Sciatic nerve (tissue), 2 donors: ENCODE measurements around the gene PTPRM. TPM values are rescaled to one million over a fixed set of nuclear protein-coding genes. Genes with fewer than 3 reads are reported as not detected.
A peak's percentile ranks its signal among the peaks of the same experiment; 100 is the strongest.

ENCODE experiments used
- ATAC-seq: fragments of 200-7000 bp; cut with Tn5 transposase; one replicate; pipeline ENCODE4 v1.9.1; 2020; ENCODE audit warnings: mild to moderate bottlenecking, moderate library complexity
- DNase-seq: peaks from one replicate; pipeline ENCODE4 v3.0.0-alpha.2; 2020; ENCODE audit warnings: low spot score
- intact Hi-C: fragments of 100-400 bp; cut with DNase I; formaldehyde crosslinking; loops from one replicate; pipeline ENCODE4 v1.14.2; 2022
- total RNA-seq: library from RNA; stranded (reverse); fragmentation: NEBNext Ultra II Directional; extraction: Animal tissue kit (Norgen Biotek cat#: 25700); gene quantifications from one replicate; pipeline ENCODE4 v1.2.1, GENCODE V29; 2021
- donor health status: DM: no; HTN: no; CAD: no.
- donor health status: DM: no; HTN: no; CAD: no.

Gene PTPRM
- total RNA-seq, 1 donor from 2014 or later, result 66.5 TPM

DNA sequence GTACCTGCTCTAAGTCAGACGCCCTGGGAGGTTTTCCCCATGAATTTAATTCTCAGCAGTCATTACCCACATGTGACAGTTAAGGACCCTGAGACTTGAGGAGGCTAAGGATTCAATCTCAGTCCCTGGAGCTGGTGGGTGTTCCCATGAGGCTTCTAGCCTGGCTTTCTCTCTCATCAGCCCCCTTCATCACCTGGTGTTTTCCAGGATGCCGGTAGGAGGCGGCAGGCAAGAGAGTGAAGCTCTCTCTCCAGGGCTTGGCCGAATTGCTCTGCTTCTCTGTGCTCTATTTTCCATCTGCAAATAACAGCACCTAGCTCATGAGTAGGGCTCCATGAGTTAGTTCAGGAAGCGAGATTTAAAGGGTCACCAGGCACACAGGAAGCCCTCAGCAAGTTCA, 241.9 kb downstream of the PTPRM start:
- intact Hi-C loops, result loop anchor here (10.0 kb wide), 1 partner anchor 464 kb away; no protein-coding TSS in a partner anchor
- no peak for DNase-seq
- ATAC-seq, result no peak

DNA sequence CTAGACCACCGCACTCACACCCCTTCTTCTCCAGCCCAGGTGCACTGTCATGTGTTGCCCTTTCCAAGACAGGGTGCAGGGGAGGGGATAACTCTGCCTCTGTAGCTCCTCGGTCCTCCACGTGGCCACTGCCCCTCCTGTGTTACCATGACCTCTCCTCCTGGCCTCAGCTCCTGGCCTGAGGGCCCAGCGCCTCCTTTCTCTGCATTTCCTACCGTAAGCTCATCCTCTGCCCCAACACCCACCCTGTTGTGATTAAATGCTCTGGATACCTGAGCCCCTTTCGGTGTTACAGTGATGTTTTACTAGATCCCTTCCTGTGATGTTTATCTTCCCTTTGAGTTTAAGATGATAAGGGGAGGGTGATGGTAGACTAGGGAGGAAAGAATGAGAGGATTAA, 242.3 kb downstream of the PTPRM start:
- intact Hi-C loops, result loop anchor here (10.0 kb wide), 1 partner anchor 465 kb away; no protein-coding TSS in a partner anchor
- DNase-seq (no peak), ATAC-seq (no peak)

DNA sequence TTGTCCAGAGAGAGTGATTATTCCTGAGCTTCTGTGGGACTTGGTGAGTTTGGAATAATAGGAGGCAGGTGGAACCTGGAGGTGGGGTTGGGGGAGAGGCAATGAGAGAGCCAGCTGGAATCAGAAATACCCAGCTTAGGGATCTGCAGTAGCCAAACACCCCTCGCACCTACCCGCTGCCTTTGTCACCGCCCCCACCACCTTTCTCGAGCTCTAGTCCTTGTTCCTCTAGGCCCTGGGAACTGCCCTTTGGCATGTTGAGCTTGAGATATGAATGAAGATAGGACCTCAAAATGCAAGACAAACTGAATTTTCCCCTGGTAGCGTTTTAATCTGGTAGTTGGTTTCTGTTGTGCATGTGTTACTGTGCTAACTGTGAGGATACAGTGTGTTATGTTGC, 242.9 kb downstream of the PTPRM start:
- intact Hi-C loops, result loop anchor here (10.0 kb wide), 1 partner anchor 465 kb away; no protein-coding TSS in a partner anchor
- DNase-seq, result no peak
- ATAC-seq, result no peak

DNA sequence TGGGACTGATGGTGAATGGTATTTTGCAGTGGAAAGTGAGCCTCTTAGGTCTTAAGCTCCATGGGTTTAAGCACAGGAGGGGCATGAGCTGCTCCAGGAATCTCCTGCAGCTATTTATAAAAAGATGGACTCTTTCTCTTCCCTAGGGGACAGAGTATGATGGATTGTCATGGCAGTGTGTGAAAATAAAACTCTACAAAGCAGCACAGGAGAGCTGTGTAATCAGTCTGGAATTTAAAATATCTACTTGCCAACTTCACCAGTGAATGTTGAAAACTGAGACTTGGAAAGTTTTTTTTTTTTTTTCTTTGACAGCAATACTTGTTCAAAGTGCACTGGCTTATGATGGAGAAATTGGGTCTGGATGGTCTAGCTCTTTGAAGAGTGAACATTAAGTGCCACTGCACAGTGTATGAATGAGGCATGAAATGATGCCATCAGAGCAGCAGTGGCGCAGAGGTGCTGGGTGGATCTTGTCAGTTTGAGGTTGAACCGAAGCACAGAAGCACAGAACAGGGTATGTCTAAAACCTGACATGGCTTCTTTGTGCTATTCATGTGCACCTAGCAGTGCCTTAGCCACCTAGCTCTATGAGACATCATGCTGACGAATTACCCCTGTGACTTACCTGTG, 245.4 kb downstream of the PTPRM start:
- DNase-seq (no peak), ATAC-seq (peak; percentile 65)
- intact Hi-C loops, result no loop called here

DNA sequence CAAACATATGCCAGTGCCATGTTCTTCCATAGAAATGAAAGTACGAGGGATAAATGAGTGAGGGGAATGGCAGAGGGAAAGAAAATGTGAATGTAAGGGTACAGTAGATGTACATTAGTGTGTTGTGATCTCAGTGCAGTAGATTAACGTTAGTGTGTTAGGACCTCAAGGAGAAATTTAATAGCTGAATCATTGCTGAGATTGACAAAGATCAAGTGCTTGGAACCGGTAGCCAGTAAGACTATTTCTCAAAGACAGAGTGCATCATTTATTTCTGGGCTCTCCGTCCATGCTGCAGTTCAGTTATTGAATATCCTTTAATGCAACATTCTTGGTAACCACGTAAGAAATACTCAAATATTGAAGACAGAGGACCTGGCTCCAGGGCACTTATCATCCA, 246.0 kb downstream of the PTPRM start:
- ATAC-seq (no peak), DNase-seq (no peak)
- intact Hi-C loops, result no loop called here

DNA sequence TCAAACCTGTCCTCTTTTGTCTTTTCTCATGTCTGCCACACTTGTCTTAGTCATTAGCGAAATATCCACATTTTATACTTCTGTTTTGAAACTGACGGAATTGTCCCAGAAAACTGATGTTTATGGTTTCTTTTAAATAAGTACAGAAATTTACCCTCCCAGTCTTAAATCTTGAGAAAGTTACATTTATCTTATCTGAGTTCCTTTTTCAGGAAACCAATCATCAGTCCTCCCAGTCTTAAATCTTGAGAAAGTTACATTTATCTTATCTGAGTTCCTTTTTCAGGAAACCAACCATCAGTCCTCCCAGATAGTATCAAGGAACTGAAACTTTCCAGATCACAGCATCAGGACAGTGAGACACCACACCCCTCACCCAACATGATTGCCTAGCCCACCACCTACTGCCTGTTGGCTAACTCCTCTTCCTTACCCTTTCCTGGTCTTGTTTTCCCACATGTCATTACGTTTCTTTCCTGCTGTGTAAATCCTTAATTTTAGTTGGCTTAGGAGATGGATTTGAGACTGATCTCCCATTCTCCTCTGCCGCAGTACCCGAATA, 247.7 kb downstream of the PTPRM start:
- DNase-seq (no peak), ATAC-seq (no peak)
- intact Hi-C loops, result no loop called here

DNA sequence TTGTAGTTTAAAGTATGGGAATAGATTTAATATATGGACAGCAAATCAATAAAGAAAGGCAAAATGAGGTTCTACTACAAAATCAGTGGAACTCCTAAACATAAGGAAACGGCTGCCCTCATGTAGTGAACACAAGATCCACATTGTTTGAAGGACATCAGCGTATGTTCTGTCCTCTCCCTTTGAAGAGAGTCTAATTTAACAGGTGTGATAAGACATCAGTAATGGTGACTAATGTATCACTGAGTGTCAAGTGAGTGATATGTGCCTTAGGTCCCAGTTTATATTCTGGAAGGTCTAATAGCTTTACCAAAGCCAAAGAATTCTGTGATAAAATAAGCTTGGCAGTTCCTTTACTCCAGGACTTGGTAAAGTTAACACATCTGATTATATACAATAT, 248.7 kb downstream of the PTPRM start:
- DNase-seq (no peak), ATAC-seq (no peak)
- intact Hi-C loops, result no loop called here

DNA sequence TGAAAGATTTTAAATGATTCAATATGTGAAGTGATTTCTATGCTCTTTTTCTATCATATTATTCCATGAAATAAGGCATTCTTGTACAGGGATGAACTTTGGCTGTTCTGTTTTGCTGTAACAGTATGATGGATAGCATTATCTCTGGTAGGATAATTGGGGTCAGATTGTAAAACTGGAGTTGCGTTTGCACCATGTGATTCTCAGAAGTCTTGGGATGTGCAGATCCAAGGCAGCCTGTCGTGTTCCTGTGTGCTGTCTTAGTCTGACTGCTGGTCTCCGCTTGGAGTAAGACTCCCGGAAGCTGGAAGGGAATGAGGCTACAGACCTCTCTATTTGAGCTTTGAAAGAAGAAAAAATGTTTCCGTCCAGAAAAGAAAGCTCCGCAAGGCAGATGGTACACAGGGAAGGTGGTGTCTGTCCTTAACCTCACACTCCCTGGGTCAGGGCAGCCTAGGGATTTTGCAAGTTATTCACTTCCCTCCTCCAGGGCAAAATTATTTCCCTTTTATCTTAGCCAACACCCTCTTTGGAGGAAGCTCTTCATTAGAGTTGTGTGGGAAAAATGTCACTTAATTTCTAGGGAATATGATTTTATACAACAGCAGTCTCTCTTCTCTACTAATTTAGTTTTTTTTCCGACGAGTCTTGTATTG, 250.6 kb downstream of the PTPRM start:
- peak; percentile 77 for ATAC-seq
- no peak for DNase-seq
- intact Hi-C loops, result no loop called here

DNA sequence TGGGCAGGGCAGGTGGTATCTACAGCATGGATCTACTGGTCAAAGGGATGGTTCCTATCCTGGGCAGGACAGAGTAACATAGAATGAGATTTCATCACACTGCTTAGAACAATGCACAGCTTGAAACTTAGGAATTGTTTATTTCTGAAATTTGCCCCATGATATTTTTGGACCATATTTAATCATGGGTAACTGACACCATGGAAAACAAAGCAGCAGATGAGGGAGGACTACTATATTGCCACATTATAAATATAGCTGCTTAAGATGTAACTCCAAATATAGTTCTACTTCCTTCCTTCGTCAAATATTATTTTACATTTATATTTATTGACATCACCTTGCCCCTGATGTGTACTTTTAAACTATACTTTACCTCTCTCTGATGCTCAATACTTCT, 254.7 kb downstream of the PTPRM start:
- ATAC-seq (no peak), DNase-seq (no peak)
- intact Hi-C loops, result no loop called here

DNA sequence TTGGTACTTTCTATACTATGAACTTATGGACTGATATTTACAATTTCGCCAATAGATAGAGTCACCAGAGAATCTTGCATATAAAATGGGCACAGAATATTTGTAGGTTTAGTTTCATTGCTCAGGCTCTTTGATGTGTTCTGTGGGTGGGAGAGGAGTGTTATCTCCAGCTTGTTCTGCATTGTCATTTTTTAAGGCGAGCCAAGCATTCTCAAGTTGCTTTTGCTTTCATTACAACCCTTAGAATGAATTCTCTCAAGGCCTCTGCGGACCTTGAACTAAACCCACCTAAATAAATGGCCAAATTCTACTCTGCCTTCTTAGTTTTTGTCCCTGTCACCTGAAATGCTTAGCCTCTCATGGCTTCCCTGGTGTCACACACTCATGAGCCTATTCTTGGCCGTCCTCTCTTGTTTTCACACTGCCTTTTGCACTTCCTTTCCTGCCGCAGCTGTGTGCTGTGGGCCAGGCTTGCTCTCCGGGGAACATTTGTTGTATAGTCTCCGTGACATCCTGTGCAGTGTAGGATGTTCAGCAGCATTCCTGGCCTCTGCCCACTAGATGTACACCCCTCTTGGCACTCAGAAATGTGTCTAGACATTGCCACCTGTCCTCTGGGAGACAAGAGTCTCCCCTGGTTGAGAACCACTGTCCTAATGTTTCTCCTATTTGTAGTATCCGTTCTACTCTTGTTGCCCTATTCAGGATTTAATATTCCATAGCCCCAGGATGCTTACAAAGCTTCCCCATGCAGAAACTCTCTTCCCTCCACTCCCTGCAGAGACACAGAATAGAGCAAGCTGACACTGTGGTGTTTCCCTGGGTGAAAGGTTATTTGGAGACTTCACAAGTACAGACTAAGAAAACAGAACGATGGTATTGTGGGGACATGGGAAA, 255.6 kb downstream of the PTPRM start:
- intact Hi-C loops, result no loop called here
- DNase-seq (no peak), ATAC-seq (peak; percentile 55)

DNA sequence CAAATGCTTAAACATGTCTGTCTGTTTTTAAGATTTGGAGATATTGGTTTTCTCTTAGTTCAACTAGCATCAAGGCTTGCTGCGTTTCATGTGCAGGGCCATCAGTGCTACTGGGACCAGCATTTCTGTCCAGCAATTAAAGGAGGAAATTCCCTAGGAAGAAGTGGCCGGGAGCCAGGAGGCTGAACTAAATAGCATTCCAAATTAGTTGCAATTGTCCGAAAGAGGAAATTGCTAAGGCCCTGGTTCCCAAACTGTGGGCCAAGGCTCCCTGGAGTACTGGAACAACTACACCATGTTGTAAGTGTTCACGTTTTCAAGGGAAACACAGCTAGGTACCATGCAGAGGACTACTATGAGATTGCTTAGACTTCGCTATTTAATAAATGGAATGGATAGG, 257.9 kb downstream of the PTPRM start:
- intact Hi-C loops, result no loop called here
- ATAC-seq (peak; percentile 20), DNase-seq (no peak)

DNA sequence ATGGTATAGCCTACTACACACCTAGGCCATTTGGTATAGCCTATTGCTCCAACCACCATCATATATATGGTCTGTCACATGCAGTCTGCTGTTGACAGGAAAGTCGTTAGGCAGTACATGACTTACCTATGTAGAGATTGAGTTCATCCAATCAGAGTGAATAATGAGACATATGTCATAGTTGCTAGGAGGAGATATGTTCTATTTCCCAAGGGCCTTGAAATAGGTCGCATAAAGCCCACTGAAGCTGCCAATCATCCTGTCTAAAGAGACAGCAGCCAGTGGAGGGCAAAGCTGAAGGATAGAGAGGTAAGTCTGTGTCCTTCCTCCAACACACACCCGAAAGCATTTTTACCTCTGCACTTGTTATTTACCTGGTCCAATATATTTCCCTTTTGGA, 263.4 kb downstream of the PTPRM start:
- intact Hi-C loops, result no loop called here
- ATAC-seq, result no peak
- DNase-seq, result no peak

DNA sequence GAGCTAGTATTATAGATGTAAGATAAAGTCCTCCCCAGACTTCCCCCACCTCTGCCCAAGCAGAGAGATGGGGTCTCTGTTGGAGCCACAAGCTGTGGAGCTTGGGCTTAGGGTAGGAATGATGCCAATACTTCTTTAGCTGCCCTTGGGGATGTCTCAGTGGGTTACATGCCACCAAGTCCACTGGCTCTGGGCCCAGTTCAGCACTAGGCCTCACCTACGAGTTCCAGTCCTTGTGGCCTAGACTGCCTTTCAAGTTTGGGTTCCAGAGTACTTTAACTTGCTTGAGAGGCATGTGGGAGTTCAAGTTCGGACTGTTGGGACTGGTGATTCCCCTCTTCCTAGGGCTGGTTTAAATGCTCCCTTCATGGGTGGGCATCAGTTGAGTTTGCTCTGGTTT, 272.4 kb downstream of the PTPRM start:
- intact Hi-C loops, result no loop called here
- ATAC-seq, result no peak

DNA sequence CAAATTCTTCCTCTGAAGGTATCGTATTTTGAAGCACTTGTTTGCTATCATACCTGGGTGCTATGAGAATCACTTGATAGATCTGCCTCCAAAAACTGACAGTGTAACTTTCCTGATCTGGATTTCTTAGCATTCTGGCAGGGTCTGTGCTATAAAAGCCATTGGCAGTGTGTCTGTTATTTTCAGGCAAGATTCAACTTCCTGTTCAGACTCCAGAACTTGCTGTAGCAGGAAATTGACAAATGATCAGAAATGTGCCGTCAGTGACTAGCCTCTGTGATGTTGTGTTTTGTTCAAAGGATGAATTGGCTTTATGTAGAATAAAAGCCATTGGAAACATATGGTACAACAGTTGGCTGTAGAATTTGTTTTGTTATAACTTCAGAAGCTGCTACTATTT, 273.3 kb downstream of the PTPRM start:
- ATAC-seq (no peak), DNase-seq (no peak)
- intact Hi-C loops, result no loop called here

More for the DNA sequence above, 272.4 kb downstream of the PTPRM start:
- DNase-seq, result no peak

DNA sequence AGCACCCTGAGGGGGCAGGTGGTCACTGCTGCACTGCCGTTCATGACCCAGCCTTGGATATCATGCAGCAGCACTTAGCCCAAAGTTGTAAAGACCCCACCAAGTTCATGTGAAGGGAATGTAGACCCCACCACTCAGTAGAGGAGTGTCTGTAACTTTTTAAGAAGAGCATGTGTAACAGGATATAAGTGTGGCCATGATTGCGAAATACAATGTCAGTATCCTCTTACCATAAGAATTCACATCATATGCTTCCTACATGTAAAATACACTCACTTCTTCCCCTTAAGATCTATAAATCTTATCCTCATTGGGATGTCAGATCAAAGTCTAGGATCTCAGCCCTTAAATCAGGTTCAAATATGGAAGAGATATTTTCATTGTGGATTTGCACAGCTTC, 276.9 kb downstream of the PTPRM start:
- ATAC-seq (no peak), DNase-seq (no peak)
- intact Hi-C loops, result no loop called here

DNA sequence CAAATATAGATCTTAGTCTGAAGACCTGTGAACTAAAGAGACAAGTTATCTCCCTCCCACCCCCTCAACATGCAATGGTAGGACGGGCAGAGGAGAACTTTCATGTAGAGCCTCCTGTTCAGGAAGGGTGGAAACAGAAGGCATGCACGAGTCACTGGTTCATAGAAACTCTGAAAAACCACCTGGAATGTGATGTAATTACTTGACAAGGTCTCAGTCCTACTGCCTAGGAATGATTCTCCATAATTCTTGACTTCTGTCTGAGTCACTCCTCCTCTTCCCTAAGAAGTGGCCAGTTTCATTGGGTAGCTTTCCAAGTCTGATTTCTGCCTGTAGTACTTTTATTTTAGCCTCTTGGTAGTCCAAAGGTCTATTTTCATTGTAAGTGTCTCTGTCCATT, 277.3 kb downstream of the PTPRM start:
- ATAC-seq (no peak), DNase-seq (no peak)
- intact Hi-C loops, result no loop called here

DNA sequence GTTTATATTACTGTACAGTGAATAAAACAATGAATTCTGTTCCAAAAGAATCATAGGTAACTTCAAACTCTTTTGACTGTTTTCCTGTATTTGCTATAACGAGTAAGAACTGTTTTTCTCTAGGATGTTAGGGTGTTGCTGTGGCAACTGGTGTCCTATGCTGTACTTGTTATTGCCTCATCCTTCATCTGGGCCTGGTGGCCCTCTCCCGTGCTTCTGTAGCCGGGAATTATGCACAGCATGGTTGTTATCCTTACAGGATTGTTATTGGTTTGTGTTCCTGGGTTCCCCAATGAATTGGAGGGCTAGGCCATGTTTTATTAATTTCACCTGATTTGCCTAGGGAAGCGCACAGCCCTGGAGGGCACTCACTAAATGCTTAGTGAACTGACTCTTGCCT, 279.2 kb downstream of the PTPRM start:
- intact Hi-C loops, result no loop called here
- ATAC-seq, result no peak
- DNase-seq, result no peak

DNA sequence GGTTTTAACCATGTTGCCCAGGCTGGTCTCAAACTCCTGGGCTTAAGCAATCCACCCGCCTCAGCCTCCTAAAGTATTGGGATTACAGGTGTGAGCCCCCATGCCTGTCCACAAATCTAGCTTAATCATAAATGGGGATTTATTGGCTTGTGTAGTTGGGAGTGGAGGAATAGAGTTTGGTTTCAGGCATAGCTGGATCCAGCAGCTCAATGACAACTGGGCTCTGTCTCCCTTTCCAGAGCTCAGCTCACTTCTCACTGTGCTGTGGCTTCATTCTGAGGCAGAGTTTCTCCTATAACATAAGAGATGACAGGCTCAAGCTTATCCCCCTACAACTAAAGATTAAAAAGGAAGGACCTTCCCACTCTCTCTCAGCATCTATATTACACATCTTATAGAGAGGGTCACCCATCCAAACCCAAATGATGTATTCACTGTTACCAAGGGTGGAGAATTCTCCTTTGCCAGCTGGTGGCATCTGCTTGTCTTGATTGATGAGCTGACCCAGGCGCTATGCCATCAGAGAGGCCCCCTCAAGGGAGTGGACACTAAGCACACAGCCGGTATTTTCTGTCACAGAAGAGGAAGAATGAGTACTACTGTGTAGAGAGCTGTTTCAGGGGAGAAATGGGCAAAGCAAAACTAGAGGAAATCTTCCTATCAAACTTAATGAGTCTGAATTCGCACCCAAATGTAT, 280.4 kb downstream of the PTPRM start:
- DNase-seq (no peak), ATAC-seq (no peak)
- intact Hi-C loops, result no loop called here

DNA sequence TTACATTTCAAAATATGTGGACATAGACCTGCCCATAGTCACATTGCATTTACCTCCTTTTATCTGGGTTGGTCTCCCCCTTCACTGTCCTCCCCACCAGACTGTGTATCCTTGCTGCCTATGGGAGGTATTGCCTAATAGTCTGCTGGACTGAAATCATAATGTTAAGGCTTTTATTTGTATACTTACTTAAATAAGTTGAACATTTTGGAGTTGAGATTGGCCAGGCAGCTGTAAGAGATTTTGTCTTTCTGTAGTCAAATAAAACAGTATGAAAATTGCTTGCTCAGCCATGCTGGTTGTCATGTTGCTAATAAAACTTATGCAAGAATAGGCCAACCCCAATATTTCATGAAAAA, 280.9 kb downstream of the PTPRM start:
- DNase-seq (no peak), ATAC-seq (no peak)
- intact Hi-C loops, result no loop called here
